IMR-90 (cell line): Measurements from ENCODE around the gene MMUT.

Experiments used
- BHLHE40 ChIP-seq: fragments of 150-350 bp; IDR thresholded peaks from 2 replicates; pipeline ENCODE4 v1.6.1; 2016; ENCODE audit warnings: mild to moderate bottlenecking, low read depth, low read length
- CEBPB ChIP-seq: IDR thresholded peaks from 2 replicates; pipeline ENCODE4 v1.6.1; 2012; ENCODE audit warnings: low read depth, low read length, improper control_type of control experiment
- CHD1 ChIP-seq: IDR thresholded peaks from 2 replicates; pipeline ENCODE4 v1.6.1; 2012; ENCODE audit warnings: low read depth, low read length, improper control_type of control experiment
- CTCF ChIP-seq: conservative IDR thresholded peaks from 2 replicates; pipeline ENCODE4 v1.5.1; 2012; ENCODE audit warnings: mild to moderate bottlenecking, low read depth, low read length, improper control_type of control experiment
- MAFK ChIP-seq: IDR thresholded peaks from 2 replicates; pipeline ENCODE4 v1.6.1; 2012; ENCODE audit warnings: low read depth, low read length, improper control_type of control experiment
- MAZ ChIP-seq: IDR thresholded peaks from 2 replicates; pipeline ENCODE4 v1.6.1; 2012; ENCODE audit warnings: low read depth, mild to moderate bottlenecking, low read length, improper control_type of control experiment, moderate library complexity, borderline replicate concordance
- MXI1 ChIP-seq: IDR thresholded peaks from 2 replicates; pipeline ENCODE4 v1.6.1; 2012; ENCODE audit warnings: low read depth, mild to moderate bottlenecking, low read length, moderate library complexity, borderline replicate concordance
- POLR2A ChIP-seq: IDR thresholded peaks from 2 replicates; pipeline ENCODE4 v1.6.1; 2012; ENCODE audit warnings: mild to moderate bottlenecking, low read depth, low read length
- RAD21 ChIP-seq: IDR thresholded peaks from 2 replicates; pipeline ENCODE4 v1.6.1; 2012; ENCODE audit warnings: low read length, improper control_type of control experiment
- RCOR1 ChIP-seq: IDR thresholded peaks from 2 replicates; pipeline ENCODE4 v1.6.1; 2012; ENCODE audit warnings: mild to moderate bottlenecking, low read length, improper control_type of control experiment; ENCODE audit not compliant: insufficient replicate concordance
- RFX5 ChIP-seq: IDR thresholded peaks from 2 replicates; pipeline ENCODE4 v1.8.0; 2012; ENCODE audit warnings: low read depth, mild to moderate bottlenecking, low read length, moderate library complexity
- SMC3 ChIP-seq: fragments of 150-350 bp; IDR thresholded peaks from 2 replicates; pipeline ENCODE4 v1.6.1; 2016; ENCODE audit warnings: low read depth, mild to moderate bottlenecking, antibody characterized with exemption, low read length, moderate library complexity
- TF ChIP-seq, protein P1 (sequence below): fragments of 150-350 bp; IDR thresholded peaks from 2 replicates; pipeline ENCODE4 v1.6.1; 2017; ENCODE audit warnings: mild to moderate bottlenecking, antibody characterized with exemption, low read length, low read depth

GRCh38 chr6:49490633-49491032 is 27.6 kb upstream of the MMUT start:
- no peak for TF ChIP-seq CTCF
- TF ChIP-seq POLR2A: no peak
- no peak for TF ChIP-seq CEBPB
- TF ChIP-seq, protein P1, sequence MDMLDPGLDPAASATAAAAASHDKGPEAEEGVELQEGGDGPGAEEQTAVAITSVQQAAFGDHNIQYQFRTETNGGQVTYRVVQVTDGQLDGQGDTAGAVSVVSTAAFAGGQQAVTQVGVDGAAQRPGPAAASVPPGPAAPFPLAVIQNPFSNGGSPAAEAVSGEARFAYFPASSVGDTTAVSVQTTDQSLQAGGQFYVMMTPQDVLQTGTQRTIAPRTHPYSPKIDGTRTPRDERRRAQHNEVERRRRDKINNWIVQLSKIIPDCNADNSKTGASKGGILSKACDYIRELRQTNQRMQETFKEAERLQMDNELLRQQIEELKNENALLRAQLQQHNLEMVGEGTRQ: no peak
- no peak for TF ChIP-seq MAZ
- TF ChIP-seq CHD1: no peak
- TF ChIP-seq MXI1: no peak
- TF ChIP-seq RAD21: no peak
- no peak for TF ChIP-seq MAFK
- no peak for TF ChIP-seq SMC3
- no peak for TF ChIP-seq RCOR1
- no peak for TF ChIP-seq BHLHE40
- TF ChIP-seq RFX5: no peak
